Caco-2 (cell line): ENCODE data around the gene TNS3. TPM values are rescaled to one million over a fixed set of nuclear protein-coding genes. Genes with fewer than 3 reads are reported as not detected.

Experiments used
- BruUV-seq: library from RNA; stranded (reverse); fragments of 400-500 nt; replicated peaks from 2 replicates; lab custom pipeline; 2021; lab: Mats Ljungman, UMichigan
- CTCF ChIA-PET: fragments of 300-600 bp; sonication (Branson Sonifier 250); formaldehyde crosslinking; loops from one replicate; lab custom pipeline; 2022; ENCODE audit warnings: antibody characterized with exemption; lab: Charles Lee
- POLR2A ChIA-PET: fragments of 300-600 bp; sonication (Branson Sonifier 250); formaldehyde crosslinking; loops from one replicate; lab custom pipeline; 2022; ENCODE audit warnings: antibody characterized with exemption; lab: Charles Lee
- DNase-seq, 2 experiments: peaks; one replicate each; pipeline versions ENCODE4 v3.0.0 to v3.0.0-alpha.2; 2020 to 2022
- H3K27me3 ChIP-seq: replicated peaks from 2 replicates; pipeline ENCODE4 v1.6.0; 2011; ENCODE audit warnings: low read length; ENCODE audit not compliant: control insufficient read depth, insufficient read depth
- H3K36me3 ChIP-seq: 2 replicates; pipeline ENCODE4 v1.5.1; 2011; ENCODE audit warnings: low read length; ENCODE audit not compliant: control insufficient read depth, insufficient read depth
- H3K4me1 ChIP-seq: fragments of 250-450 bp; sonication (Bioruptor Pico); 2 replicates; pipeline ENCODE4 v1.5.1; 2020; ENCODE audit warnings: mild to moderate bottlenecking
- H3K4me3 ChIP-seq: 2 replicates; pipeline ENCODE4 v1.5.1; 2011; ENCODE audit warnings: low read depth, mild to moderate bottlenecking, control low read depth, low read length
- H3K9me3 ChIP-seq: fragments of 250-450 bp; sonication (Bioruptor Pico); 2 replicates; pipeline ENCODE4 v1.5.1; 2020; ENCODE audit warnings: mild to moderate bottlenecking, moderate library complexity
- H3K27ac Mint-ChIP-seq: one replicate; pipeline ENCODE4 v1.8.0; 2022; ENCODE audit warnings: mixed read lengths; ENCODE audit not compliant: unreplicated experiment
- H3K27me3 Mint-ChIP-seq: one replicate; pipeline ENCODE4 v1.8.0; 2022; ENCODE audit warnings: mixed read lengths; ENCODE audit not compliant: insufficient read depth, unreplicated experiment
- H3K36me3 Mint-ChIP-seq: one replicate; pipeline ENCODE4 v1.8.0; 2022; ENCODE audit warnings: mild to moderate bottlenecking, mixed read lengths; ENCODE audit not compliant: insufficient read depth, unreplicated experiment
- H3K4me1 Mint-ChIP-seq: one replicate; pipeline ENCODE4 v1.8.0; 2022; ENCODE audit warnings: low read depth, mixed read lengths; ENCODE audit not compliant: unreplicated experiment
- H3K4me3 Mint-ChIP-seq: one replicate; pipeline ENCODE4 v1.8.0; 2022; ENCODE audit warnings: mild to moderate bottlenecking, moderate library complexity, mixed read lengths; ENCODE audit not compliant: unreplicated experiment
- H3K9me3 Mint-ChIP-seq: one replicate; pipeline ENCODE4 v1.8.0; 2022; ENCODE audit warnings: mixed read lengths; ENCODE audit not compliant: unreplicated experiment
- CTCF ChIP-seq, 2 experiments: fragments of 200-600 bp in 1 of 2; IDR thresholded peaks; 1 replicate in 1 of 2; 2 replicates in 1 of 2; pipeline versions ENCODE4 v1.5.1 to v1.8.0; 2011 to 2022; ENCODE audit warnings: antibody characterized with exemption in 1 of 2, control low read depth in 1 of 2, inconsistent platforms in 1 of 2, low read depth in 1 of 2, low read length in 1 of 2, mild to moderate bottlenecking in 1 of 2, moderate library complexity in 1 of 2; ENCODE audit not compliant: insufficient read depth in 1 of 2, severe bottlenecking in 1 of 2, unreplicated experiment in 1 of 2
- intact Hi-C: fragments of 100-400 bp; cut with micrococcal nuclease; formaldehyde crosslinking; loops from one replicate; pipeline ENCODE4 v1.10.0; 2022; ENCODE audit not compliant: unreplicated experiment
- total RNA-seq: library from RNA; stranded (reverse); gene quantifications from 2 replicates; pipeline ENCODE4 v1.2.3, GENCODE V29; 2022

The TNS3 gene
- total RNA-seq, 1 experiment from 2014 or later, result 263 TPM

GRCh38 chr7:47531584-47532492 is 50.1 kb downstream of the TNS3 start:
- peaks cover 44% of the 10 kb centered on the region for H3K4me1 ChIP-seq
- H3K4me3 ChIP-seq, result no peak overlapping the region
- no peaks in the 10 kb centered on the region for H3K27me3 ChIP-seq
- H3K9me3 Mint-ChIP-seq, result no peaks in the 10 kb centered on the region
- DNase-seq, result no peak
- peaks cover 5% of the 10 kb centered on the region for H3K36me3 ChIP-seq
- peaks cover 43% of the 10 kb centered on the region for H3K36me3 Mint-ChIP-seq
- no TSS peak for BruUV-seq
- no peak overlapping the region for H3K4me3 Mint-ChIP-seq
- ChIA-PET CTCF (no interaction called here), POLR2A (interaction anchor here (0.6 to 0.7 kb wide), 2 partner anchors 18 to 148 kb away, joined by 3 to 5 read pairs; no protein-coding TSS in a partner anchor)
- no peak for TF ChIP-seq CTCF (IDR thresholded peaks at IDR 0.05; ENCODE audit: insufficient read depth in 1 of 2, low read depth in 1 of 2, low read length in 1 of 2, severe bottlenecking in 1 of 2, unreplicated experiment in 1 of 2)
- no peak overlapping the region for H3K27ac Mint-ChIP-seq
- no peaks in the 10 kb centered on the region for H3K27me3 Mint-ChIP-seq
- H3K4me1 Mint-ChIP-seq, result peaks cover 22% of the 10 kb centered on the region
- intact Hi-C loops, result no loop called here
- H3K9me3 ChIP-seq, result peaks cover 7% of the 10 kb centered on the region; the same call in 1 of the 2 replicates

GRCh38 chr7:47529826-47530555 is 51.9 kb downstream of the TNS3 start:
- Mint-ChIP-seq H3K4me3 (no peak overlapping the region), H3K27me3 (no peaks in the 10 kb centered on the region), H3K27ac (no peak overlapping the region), H3K4me1 (peaks cover 19% of the 10 kb centered on the region), H3K9me3 (no peaks in the 10 kb centered on the region), H3K36me3 (peaks cover 31% of the 10 kb centered on the region)
- H3K9me3 ChIP-seq, result peaks cover 7% of the 10 kb centered on the region; the same call in 1 of the 2 replicates
- peaks cover 9% of the 10 kb centered on the region for H3K36me3 ChIP-seq
- no peaks in the 10 kb centered on the region for H3K27me3 ChIP-seq
- peaks cover 45% of the 10 kb centered on the region for H3K4me1 ChIP-seq
- no peak for DNase-seq
- H3K4me3 ChIP-seq, result no peak overlapping the region
- no TSS peak for BruUV-seq
- intact Hi-C loops, result no loop called here
- POLR2A ChIA-PET, result interaction anchor here (0.7 kb wide), 2 partner anchors 165 to 244 kb away, joined by 3 to 11 read pairs; no protein-coding TSS in a partner anchor
- TF ChIP-seq CTCF (IDR thresholded peaks at IDR 0.05; ENCODE audit: insufficient read depth in 1 of 2, low read depth in 1 of 2, low read length in 1 of 2, severe bottlenecking in 1 of 2, unreplicated experiment in 1 of 2), result no peak
- CTCF ChIA-PET, result no interaction called here

GRCh38 chr7:47529405-47529804 is 52.5 kb downstream of the TNS3 start:
- no TSS peak for BruUV-seq
- Mint-ChIP-seq H3K4me3 (no peak overlapping the region), H3K9me3 (no peaks in the 10 kb centered on the region), H3K4me1 (peaks cover 15% of the 10 kb centered on the region), H3K36me3 (peaks cover 25% of the 10 kb centered on the region), H3K27me3 (no peaks in the 10 kb centered on the region), H3K27ac (peak overlapping the region; percentile 47)
- peaks cover 9% of the 10 kb centered on the region for H3K36me3 ChIP-seq
- ChIA-PET POLR2A (no interaction called here), CTCF (no interaction called here)
- no peak for TF ChIP-seq CTCF (IDR thresholded peaks at IDR 0.05; ENCODE audit: insufficient read depth in 1 of 2, low read depth in 1 of 2, low read length in 1 of 2, severe bottlenecking in 1 of 2, unreplicated experiment in 1 of 2)
- peaks cover 42% of the 10 kb centered on the region for H3K4me1 ChIP-seq
- no peak for DNase-seq
- no peaks in the 10 kb centered on the region for H3K27me3 ChIP-seq
- intact Hi-C loops, result no loop called here
- no peak overlapping the region for H3K4me3 ChIP-seq
- H3K9me3 ChIP-seq, result peaks cover 7% of the 10 kb centered on the region; the same call in 1 of the 2 replicates
